K562 (cell line): ENCODE results near the gene CCDC78. TPM values are rescaled to one million over a fixed set of nuclear protein-coding genes. Genes with fewer than 3 reads are reported as not detected.
A peak's percentile ranks its signal among the peaks of the same experiment; 100 is the strongest.

Experiments used
- ATAC-seq: fragments of 200-7000 bp; cut with Tn5 transposase; 3 replicates; pipeline ENCODE4 v1.9.1; 2020; ENCODE audit warnings: moderate library complexity
- BruUV-seq: library from RNA; stranded (reverse); fragments of 400-500 nt; replicated peaks from 2 replicates; lab custom pipeline; 2021; lab: Mats Ljungman, UMichigan
- CTCF ChIA-PET: fragments of 300-600 bp; formaldehyde crosslinking; extraction: SDS; loops from one replicate; lab custom pipeline; 2021; ENCODE audit warnings: low intra/inter-chr PET ratio; lab: Yijun Ruan, JAX
- POLR2A ChIA-PET: fragments of 300-600, 350-650 bp; sonication (Branson Sonifier 250); formaldehyde crosslinking; extraction: SDS; loops from one replicate; lab custom pipeline; 2021; ENCODE audit warnings: antibody characterized with exemption, inconsistent platforms; lab: Yijun Ruan, JAX
- DNase-seq, 4 experiments: peaks; one replicate each; pipeline versions ENCODE4 v3.0.0 to v3.0.0-alpha.2; 2011 to 2018; ENCODE audit warnings: low spot score in 3 of 4, mixed read lengths in 3 of 4; ENCODE audit errors: extremely low read depth in 1 of 4
- FAIRE-seq: peaks from 2 replicates; lab custom pipeline; 2011; peaks lifted over from hg19 to GRCh38; lab: Jason Lieb, UNC
- H2AFZ ChIP-seq: 2 replicates; pipeline ENCODE4 v1.6.0; 2011; ENCODE audit warnings: low read depth, low read length, control low read depth, inconsistent platforms
- H3K27ac ChIP-seq: fragments of 200-600 bp; 3 replicates; pipeline ENCODE4 v1.8.0; 2011; ENCODE audit warnings: low read depth, mild to moderate bottlenecking, control low read depth, inconsistent platforms, low read length, moderate library complexity, mixed read lengths; ENCODE audit errors: extremely low read depth
- H3K27me3 ChIP-seq, 2 experiments: fragments of 300-600 bp in 1 of 2; 2 replicates in 1 of 2; 3 replicates in 1 of 2; pipeline versions ENCODE4 v1.6.0 to v1.8.0; 2011; ENCODE audit warnings: inconsistent platforms in 2 of 2, low read length in 2 of 2, mild to moderate bottlenecking in 1 of 2, mixed read lengths in 1 of 2, moderate library complexity in 1 of 2; ENCODE audit not compliant: control insufficient read depth in 2 of 2, insufficient read depth in 2 of 2
- H3K36me3 ChIP-seq: fragments of 300-600 bp; 3 replicates; pipeline ENCODE4 v1.8.0; 2011; ENCODE audit warnings: mild to moderate bottlenecking, low read length, inconsistent platforms; ENCODE audit not compliant: control insufficient read depth, insufficient read depth
- H3K4me1 ChIP-seq, 2 experiments: fragments of 200-600 bp in 1 of 2; replicated peaks in 1 of 2; 2 replicates in 1 of 2; 3 replicates in 1 of 2; pipeline versions ENCODE4 v1.5.1 to v1.8.0; 2011; ENCODE audit warnings: inconsistent platforms in 2 of 2, low read length in 2 of 2, mild to moderate bottlenecking in 1 of 2, mixed read lengths in 1 of 2, moderate library complexity in 1 of 2; ENCODE audit not compliant: control insufficient read depth in 2 of 2, insufficient read depth in 2 of 2
- H3K4me2 ChIP-seq: 2 replicates; pipeline ENCODE4 v1.6.1; 2011; ENCODE audit warnings: low read length, control low read depth, inconsistent platforms, mixed read lengths; ENCODE audit not compliant: insufficient read depth
- H3K4me3 ChIP-seq: fragments of 200-600 bp; sonication (generic), shearing (Covaris generic); 2 replicates; pipeline ENCODE4 v1.5.1; 2016; ENCODE audit warnings: control low read depth, inconsistent platforms
- H3K79me2 ChIP-seq: fragments of 200-600 bp; 3 replicates; pipeline ENCODE4 v1.8.0; 2011; ENCODE audit warnings: low read length, inconsistent platforms; ENCODE audit not compliant: control insufficient read depth, insufficient read depth
- H3K9ac ChIP-seq, 2 experiments: 2 replicates each; pipeline versions ENCODE4 v1.6.0 to v1.6.1; 2011; ENCODE audit warnings: low read depth in 2 of 2, low read length in 2 of 2, control low read depth in 1 of 2, inconsistent platforms in 1 of 2, mild to moderate bottlenecking in 1 of 2, mixed read lengths in 1 of 2; ENCODE audit not compliant: insufficient read depth in 1 of 2
- H3K9me1 ChIP-seq: one replicate; pipeline ENCODE4 v1.6.0; 2011; ENCODE audit warnings: inconsistent platforms, mild to moderate bottlenecking, low read length, moderate library complexity; ENCODE audit not compliant: control insufficient read depth, insufficient read depth
- H3K9me3 ChIP-seq: replicated peaks from 2 replicates; pipeline ENCODE4 v1.5.1; 2011; ENCODE audit warnings: low read depth, low read length, inconsistent platforms; ENCODE audit not compliant: control insufficient read depth, insufficient read depth
- H4K20me1 ChIP-seq: replicated peaks from 2 replicates; pipeline ENCODE4 v1.6.1; 2011; ENCODE audit warnings: low read length, inconsistent platforms, mixed read lengths; ENCODE audit not compliant: control insufficient read depth, insufficient read depth
- E2F4 ChIP-seq: sonication (generic); formaldehyde crosslinking; IDR thresholded peaks from 2 replicates; pipeline ENCODE4 v1.8.0; 2022; ENCODE audit warnings: mild to moderate bottlenecking, low read depth, missing genetic modification reagents
- ELK3 ChIP-seq: fragments of 450-650 bp; formaldehyde crosslinking; IDR thresholded peaks from 2 replicates; pipeline ENCODE4 v1.4.0; 2020; ENCODE audit warnings: mild to moderate bottlenecking
- MLLT1 ChIP-seq, 2 experiments: fragments of 450-650 bp; IDR thresholded peaks; 2 replicates each; pipeline ENCODE4 v1.6.1; 2016
- NFIC ChIP-seq: fragments of 450-650 bp; IDR thresholded peaks from 2 replicates; pipeline ENCODE4 v1.6.1; 2017; ENCODE audit warnings: mild to moderate bottlenecking, inconsistent platforms
- POLR2G ChIP-seq: fragments of 200-400 bp; formaldehyde crosslinking; IDR thresholded peaks from 2 replicates; pipeline ENCODE4 v1.6.1; 2017; ENCODE audit warnings: low read depth, mild to moderate bottlenecking, antibody characterized with exemption, low read length, moderate library complexity
- PRPF4 ChIP-seq: fragments of 200-400 bp; formaldehyde crosslinking; IDR thresholded peaks from one replicate; pipeline ENCODE4 v1.6.1; 2017; ENCODE audit warnings: low read length, low read depth, mild to moderate bottlenecking; ENCODE audit not compliant: insufficient read depth, poor library complexity, severe bottlenecking
- RAD21 ChIP-seq, 2 experiments: fragments of 250-450 bp in 1 of 2; fragments of 450-650 bp in 1 of 2; sonication (Bioruptor Pico) in 1 of 2; formaldehyde crosslinking in 1 of 2; IDR thresholded peaks in 1 of 2; conservative IDR thresholded peaks in 1 of 2; 2 replicates each; pipeline versions ENCODE4 v1.4.0 to v1.8.0; 2020 to 2022; ENCODE audit warnings: mild to moderate bottlenecking in 2 of 2, moderate library complexity in 1 of 2
- RBFOX2 ChIP-seq: fragments of 200-400 bp; formaldehyde crosslinking; IDR thresholded peaks from 2 replicates; pipeline ENCODE4 v1.6.1; 2017; ENCODE audit warnings: low read depth, mild to moderate bottlenecking, low read length, moderate library complexity
- RBM14 ChIP-seq: fragments of 200-400 bp; formaldehyde crosslinking; IDR thresholded peaks from 2 replicates; pipeline ENCODE4 v1.6.1; 2018; ENCODE audit warnings: low read depth, mild to moderate bottlenecking, low read length, moderate library complexity, borderline replicate concordance; ENCODE audit not compliant: insufficient read depth
- RBM22 ChIP-seq: fragments of 200-400 bp; formaldehyde crosslinking; IDR thresholded peaks from 2 replicates; pipeline ENCODE4 v1.6.1; 2018; ENCODE audit warnings: low read length, low read depth; ENCODE audit not compliant: poor library complexity, severe bottlenecking
- THAP7 ChIP-seq: fragments of 250-450 bp; sonication (Bioruptor Pico); IDR thresholded peaks from 2 replicates; pipeline ENCODE4 v1.5.0; 2021
- WGBS: fragments of 100-300 bp; shearing (Covaris generic); methylation state at CpG from one replicate; pipeline ENCODE4 v1.1.6; 2016; ENCODE audit warnings: low coverage, mixed read lengths; ENCODE audit not compliant: insufficient coverage; ENCODE audit errors: missing lambda C conversion rate; 5-methylcytosine and 5-hydroxymethylcytosine counted together
- in situ Hi-C: fragments of 300-500 bp; cut with MboI; formaldehyde crosslinking; loops from 4 replicates; pipeline ENCODE4 v1.15.0; 2018; ENCODE audit warnings: inconsistent platforms, mixed read lengths
- intact Hi-C: fragments of 100-400 bp; cut with micrococcal nuclease; formaldehyde crosslinking; loops from 2 replicates; pipeline ENCODE4 v1.14.2; 2022
- polyA plus RNA-seq, 8 experiments: library from polyadenylated mRNA; depleted of rRNA in 4 of 8; stranded (reverse) in 5 of 8; unstranded in 3 of 8; fragments of >200 nt; fragmentation: Nextera tagmentation in 2 of 8; fragmentation: Illumina TruSeq in 1 of 8; extraction: Ambion mirVana in 2 of 8; extraction: Trizol in 1 of 8; gene quantifications; 2 replicates each; pipeline versions ENCODE4 v1.2.1 to v1.2.3, GENCODE V29; 2011 to 2014; ENCODE audit warnings: inconsistent platforms in 1 of 8, missing spikeins in 1 of 8
- total RNA-seq, 7 experiments: library from RNA; depleted of rRNA in 6 of 7; stranded (reverse); fragments of >200 nt in 6 of 7; fragmentation: Illumina TruSeq in 2 of 7; extraction: Trizol in 2 of 7; gene quantifications; 2 replicates each; pipeline versions ENCODE4 v1.2.1 to v1.2.3, GENCODE V29; 2011 to 2021; ENCODE audit warnings: low replicate concordance in 1 of 7

Gene CCDC78
- total and polyA plus RNA-seq, 9 of the 15 experiments (the other 6 are each of a cell fraction or from before 2014, with no cell fraction given): 0.24 to 17.7 (median 2.9) TPM

- TF ChIP-seq E2F4: no peak
- TF ChIP-seq RAD21 (CRISPR knock-in tag; conservative IDR thresholded peaks at IDR 0.05 in 1 of 2, IDR thresholded peaks at IDR 0.05 in 1 of 2): peak in 1 of 2 experiments; percentile 8; a peak in 1 of 4 replicates
Measured at GRCh38 chr16:685967-686366, 40.3 kb downstream of the CCDC78 start (continued).

- DNase-seq (no peak), FAIRE-seq (no peak), ATAC-seq (no peak)
- CTCF ChIA-PET: no interaction called here
- in situ Hi-C loops: no loop called here
- Histone ChIP-seq H3K4me2 (no peak overlapping the region), H3K4me1 (peaks cover 29 to 98% of the 10 kb centered on the region in 2 experiments), H3K9ac (0 out of 4 replicates have a peak overlapping the region, but pooled peaks of 1 of the 2 experiments have one; percentile 21), H3K4me3 (no peak overlapping the region), H3K27me3 (no peaks in the 10 kb centered on the region), H2AFZ (no peak overlapping the region), H3K27ac (no peak overlapping the region), H3K36me3 (peaks cover 68% of the 10 kb centered on the region), H3K9me3 (no peaks in the 10 kb centered on the region), H3K9me1 (peaks cover 15% of the 10 kb centered on the region), H4K20me1 (peaks cover 21% of the 10 kb centered on the region), H3K79me2 (peaks cover 54% of the 10 kb centered on the region)
- WGBS: 93% methylated on average over 34 of the region's 61 CpGs
- intact Hi-C loops: loop anchor here (5.0 kb wide), 1 partner anchor 288 kb away; the partner anchor contains the start of gene NME4
- no TSS peak for BruUV-seq
- POLR2A ChIA-PET: no interaction called here
- TF ChIP-seq PRPF4 (peak; percentile 64), THAP7 (no peak), NFIC (0 out of 2 replicates have a peak, but pooled peaks have one; percentile 9), RBM14 (0 out of 2 replicates have a peak, but pooled peaks have one; percentile 2), RBM22 (peak; percentile 86), MLLT1 (IDR thresholded peaks at IDR 0.05) (peak in 1 of 2 experiments; percentile 67; a peak in 1 of 4 replicates), ELK3 (no peak), POLR2G (peak; percentile 61), RBFOX2 (peak; percentile 17; the same call in 1 of the 2 replicates)
Measured at GRCh38 chr16:684961-685696, 41.1 kb downstream of the CCDC78 start.
